Neural cell (in vitro differentiated cells): ENCODE measurements around the gene CTNNBL1. TPM values are rescaled to one million over a fixed set of nuclear protein-coding genes. Genes with fewer than 3 reads are reported as not detected.
A peak's percentile ranks its signal among the peaks of the same experiment; 100 is the strongest.

ENCODE experiments used
- H2AFZ ChIP-seq: fragments of 200-600, 300-800 bp; sonication (generic), shearing (Covaris generic); 2 replicates; pipeline ENCODE4 v1.6.0; 2014; ENCODE audit warnings: low read depth, mild to moderate bottlenecking, antibody characterized with exemption, low read length, moderate library complexity
- H3F3A ChIP-seq: fragments of 200-600 bp; shearing (Covaris generic); 2 replicates; pipeline ENCODE4 v1.6.1; 2016; ENCODE audit warnings: mild to moderate bottlenecking, moderate library complexity, mixed read lengths, antibody characterized with exemption, low read length; ENCODE audit not compliant: insufficient read depth, poor library complexity, severe bottlenecking
- H3K27ac ChIP-seq: fragments of 200-600, 300-800 bp; sonication (generic), shearing (Covaris generic); 2 replicates; pipeline ENCODE4 v1.5.1; 2014; ENCODE audit warnings: mild to moderate bottlenecking, low read length, moderate library complexity
- H3K27me3 ChIP-seq: fragments of 300-800, 200-600 bp; sonication (generic), shearing (Covaris generic); 2 replicates; pipeline ENCODE4 v1.6.0; 2014; ENCODE audit warnings: mild to moderate bottlenecking, low read depth, low read length, moderate library complexity; ENCODE audit not compliant: insufficient read depth
- H3K36me3 ChIP-seq: fragments of 300-800, 200-600 bp; sonication (generic), shearing (Covaris generic); 2 replicates; pipeline ENCODE4 v1.5.1; 2014; ENCODE audit warnings: mild to moderate bottlenecking, antibody characterized with exemption, low read length, moderate library complexity; ENCODE audit not compliant: insufficient read depth
- H3K4me2 ChIP-seq: fragments of 300-800, 200-600 bp; sonication (generic), shearing (Covaris generic); 2 replicates; pipeline ENCODE4 v1.6.0; 2014; ENCODE audit warnings: mild to moderate bottlenecking, low read length
- H3K4me3 ChIP-seq: fragments of 300-800, 200-600 bp; sonication (generic), shearing (Covaris generic); 2 replicates; pipeline ENCODE4 v1.5.1; 2014; ENCODE audit warnings: mild to moderate bottlenecking, low read length, moderate library complexity
- H3K79me2 ChIP-seq: fragments of 200-600 bp; shearing (Covaris generic); replicated peaks from 2 replicates; pipeline ENCODE4 v1.6.0; 2014; ENCODE audit warnings: mild to moderate bottlenecking, low read length, moderate library complexity; ENCODE audit not compliant: insufficient read depth
- H3K9ac ChIP-seq: fragments of 300-800, 200-600 bp; sonication (generic), shearing (Covaris generic); 2 replicates; pipeline ENCODE4 v1.6.1; 2016; ENCODE audit warnings: mild to moderate bottlenecking, low read length, mixed read lengths
- H3K9me2 ChIP-seq: fragments of 200-600 bp; shearing (Covaris generic); 2 replicates; pipeline ENCODE4 v1.6.1; 2016; ENCODE audit warnings: mild to moderate bottlenecking, low read length, mixed read lengths; ENCODE audit not compliant: insufficient read depth
- H3K9me3 ChIP-seq: fragments of 200-600, 300-800 bp; sonication (generic), shearing (Covaris generic); 2 replicates; pipeline ENCODE4 v1.6.1; 2016; ENCODE audit warnings: mild to moderate bottlenecking, mixed run types, low read length, moderate library complexity, mixed read lengths
- H4K20me1 ChIP-seq: fragments of 200-600 bp; shearing (Covaris generic); 2 replicates; pipeline ENCODE4 v1.6.1; 2016; ENCODE audit warnings: mild to moderate bottlenecking, mixed run types; ENCODE audit not compliant: insufficient read depth
- EP300 ChIP-seq: fragments of 450-650 bp; conservative IDR thresholded peaks from 2 replicates; pipeline ENCODE4 v1.6.1; 2014; ENCODE audit warnings: antibody characterized with exemption, mild to moderate bottlenecking, moderate library complexity; ENCODE audit not compliant: poor library complexity, severe bottlenecking
- EZH2 ChIP-seq: fragments of 200-600, 300-800 bp; shearing (Covaris generic), sonication (generic); IDR thresholded peaks from 2 replicates; pipeline ENCODE4 v1.6.1; 2014; ENCODE audit warnings: antibody characterized with exemption, low read length, borderline replicate concordance, mild to moderate bottlenecking; ENCODE audit not compliant: insufficient read depth, poor library complexity, severe bottlenecking
- MXI1 ChIP-seq: fragments of 450-650 bp; conservative IDR thresholded peaks from 2 replicates; pipeline ENCODE4 v1.6.1; 2014; ENCODE audit warnings: antibody characterized with exemption, mild to moderate bottlenecking; ENCODE audit not compliant: poor library complexity, severe bottlenecking
- POLR2AphosphoS5 ChIP-seq: IDR thresholded peaks from 2 replicates; pipeline ENCODE4 v1.6.1; 2012
- RAD21 ChIP-seq: fragments of 450-650 bp; conservative IDR thresholded peaks from 2 replicates; pipeline ENCODE4 v1.6.1; 2014; ENCODE audit warnings: antibody characterized with exemption, mild to moderate bottlenecking, moderate library complexity
- SMC3 ChIP-seq: fragments of 450-650 bp; conservative IDR thresholded peaks from 2 replicates; pipeline ENCODE4 v1.6.1; 2014; ENCODE audit warnings: antibody characterized with exemption, mild to moderate bottlenecking, moderate library complexity; ENCODE audit not compliant: poor library complexity
- TAF1 ChIP-seq: IDR thresholded peaks from 2 replicates; pipeline ENCODE4 v1.6.1; 2012; ENCODE audit warnings: low read depth
- polyA plus RNA-seq: library from polyadenylated mRNA; depleted of rRNA; stranded (reverse); fragments of >200 nt; gene quantifications from 2 replicates; pipeline ENCODE4 v1.2.3, GENCODE V29; 2014
- TF ChIP-seq, protein P1 (sequence below): fragments of 450-650 bp; IDR thresholded peaks from 2 replicates; pipeline ENCODE4 v1.5.1; 2014; ENCODE audit warnings: antibody characterized with exemption, mild to moderate bottlenecking, moderate library complexity; ENCODE audit not compliant: poor library complexity, severe bottlenecking
- TF ChIP-seq, protein P2 (sequence below): IDR thresholded peaks from 2 replicates; pipeline ENCODE4 v1.6.1; 2012; ENCODE audit warnings: borderline replicate concordance

CTNNBL1 gene
- polyA plus RNA-seq, 1 donor from 2014 or later: 32.6 TPM

GRCh38 chr20:37903317-37904007, 209.6 kb downstream of the CTNNBL1 start:
- Histone ChIP-seq H3K4me2 (no peak overlapping the region), H3K27ac (no peak overlapping the region), H3K9me2 (no peaks in the 10 kb centered on the region), H3K4me3 (peak overlapping the region; percentile 64), H2AFZ (no peak overlapping the region), H3K79me2 (no peaks in the 10 kb centered on the region), H4K20me1 (no peaks in the 10 kb centered on the region), H3K27me3 (no peaks in the 10 kb centered on the region), H3K36me3 (no peaks in the 10 kb centered on the region), H3K9ac (peak overlapping the region; percentile 55), H3K9me3 (no peaks in the 10 kb centered on the region), H3F3A (no peaks in the 10 kb centered on the region)
- TF ChIP-seq EP300: no peak
- no peak for TF ChIP-seq TAF1
- TF ChIP-seq EZH2: no peak
- no peak for TF ChIP-seq POLR2AphosphoS5
- TF ChIP-seq, protein P1, sequence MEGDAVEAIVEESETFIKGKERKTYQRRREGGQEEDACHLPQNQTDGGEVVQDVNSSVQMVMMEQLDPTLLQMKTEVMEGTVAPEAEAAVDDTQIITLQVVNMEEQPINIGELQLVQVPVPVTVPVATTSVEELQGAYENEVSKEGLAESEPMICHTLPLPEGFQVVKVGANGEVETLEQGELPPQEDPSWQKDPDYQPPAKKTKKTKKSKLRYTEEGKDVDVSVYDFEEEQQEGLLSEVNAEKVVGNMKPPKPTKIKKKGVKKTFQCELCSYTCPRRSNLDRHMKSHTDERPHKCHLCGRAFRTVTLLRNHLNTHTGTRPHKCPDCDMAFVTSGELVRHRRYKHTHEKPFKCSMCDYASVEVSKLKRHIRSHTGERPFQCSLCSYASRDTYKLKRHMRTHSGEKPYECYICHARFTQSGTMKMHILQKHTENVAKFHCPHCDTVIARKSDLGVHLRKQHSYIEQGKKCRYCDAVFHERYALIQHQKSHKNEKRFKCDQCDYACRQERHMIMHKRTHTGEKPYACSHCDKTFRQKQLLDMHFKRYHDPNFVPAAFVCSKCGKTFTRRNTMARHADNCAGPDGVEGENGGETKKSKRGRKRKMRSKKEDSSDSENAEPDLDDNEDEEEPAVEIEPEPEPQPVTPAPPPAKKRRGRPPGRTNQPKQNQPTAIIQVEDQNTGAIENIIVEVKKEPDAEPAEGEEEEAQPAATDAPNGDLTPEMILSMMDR: peak; percentile 55
- TF ChIP-seq RAD21: no peak
- peak; percentile 39 for TF ChIP-seq SMC3

GRCh38 chr20:37904008-37904642, 210.3 kb downstream of the CTNNBL1 start:
- Histone ChIP-seq H3K4me2 (no peak overlapping the region), H3F3A (no peaks in the 10 kb centered on the region), H3K4me3 (peak overlapping the region; percentile 64), H3K9ac (peak overlapping the region; percentile 55), H3K79me2 (no peaks in the 10 kb centered on the region), H2AFZ (no peak overlapping the region), H3K9me3 (no peaks in the 10 kb centered on the region), H3K27me3 (no peaks in the 10 kb centered on the region), H3K9me2 (no peaks in the 10 kb centered on the region), H3K27ac (no peak overlapping the region), H3K36me3 (no peaks in the 10 kb centered on the region), H4K20me1 (no peaks in the 10 kb centered on the region)
- TF ChIP-seq RAD21: no peak
- TF ChIP-seq EZH2: no peak
- no peak for TF ChIP-seq SMC3
- TF ChIP-seq, protein P1: no peak
- TF ChIP-seq EP300: no peak
- no peak for TF ChIP-seq TAF1
- TF ChIP-seq POLR2AphosphoS5: no peak
- TF ChIP-seq, protein P2, sequence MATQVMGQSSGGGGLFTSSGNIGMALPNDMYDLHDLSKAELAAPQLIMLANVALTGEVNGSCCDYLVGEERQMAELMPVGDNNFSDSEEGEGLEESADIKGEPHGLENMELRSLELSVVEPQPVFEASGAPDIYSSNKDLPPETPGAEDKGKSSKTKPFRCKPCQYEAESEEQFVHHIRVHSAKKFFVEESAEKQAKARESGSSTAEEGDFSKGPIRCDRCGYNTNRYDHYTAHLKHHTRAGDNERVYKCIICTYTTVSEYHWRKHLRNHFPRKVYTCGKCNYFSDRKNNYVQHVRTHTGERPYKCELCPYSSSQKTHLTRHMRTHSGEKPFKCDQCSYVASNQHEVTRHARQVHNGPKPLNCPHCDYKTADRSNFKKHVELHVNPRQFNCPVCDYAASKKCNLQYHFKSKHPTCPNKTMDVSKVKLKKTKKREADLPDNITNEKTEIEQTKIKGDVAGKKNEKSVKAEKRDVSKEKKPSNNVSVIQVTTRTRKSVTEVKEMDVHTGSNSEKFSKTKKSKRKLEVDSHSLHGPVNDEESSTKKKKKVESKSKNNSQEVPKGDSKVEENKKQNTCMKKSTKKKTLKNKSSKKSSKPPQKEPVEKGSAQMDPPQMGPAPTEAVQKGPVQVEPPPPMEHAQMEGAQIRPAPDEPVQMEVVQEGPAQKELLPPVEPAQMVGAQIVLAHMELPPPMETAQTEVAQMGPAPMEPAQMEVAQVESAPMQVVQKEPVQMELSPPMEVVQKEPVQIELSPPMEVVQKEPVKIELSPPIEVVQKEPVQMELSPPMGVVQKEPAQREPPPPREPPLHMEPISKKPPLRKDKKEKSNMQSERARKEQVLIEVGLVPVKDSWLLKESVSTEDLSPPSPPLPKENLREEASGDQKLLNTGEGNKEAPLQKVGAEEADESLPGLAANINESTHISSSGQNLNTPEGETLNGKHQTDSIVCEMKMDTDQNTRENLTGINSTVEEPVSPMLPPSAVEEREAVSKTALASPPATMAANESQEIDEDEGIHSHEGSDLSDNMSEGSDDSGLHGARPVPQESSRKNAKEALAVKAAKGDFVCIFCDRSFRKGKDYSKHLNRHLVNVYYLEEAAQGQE: no peak
- no peak for TF ChIP-seq MXI1
